Cortex of kidney (tissue), 1 donor: ENCODE data around the gene HSD17B12.
"Not testable (repeated sequence)": the region's sequence is repeated elsewhere in the genome, so short reads cannot be mapped to it uniquely, and the experiment has no call there.

Source experiments
- DNase-seq: peaks from one replicate; lab custom pipeline; 2025; lab: John Stamatoyannopoulos, UW

HSD17B12 gene

GRCh38 chr11:43680521-43681400 lies at the start of gene HSD17B12:
Gene HSD17B12, plus strand, starts transcription at chr11:43680738. Its CDS starts 90 bp downstream, at chr11:43680828.
- peak; percentile 41 for DNase-seq

DNA sequence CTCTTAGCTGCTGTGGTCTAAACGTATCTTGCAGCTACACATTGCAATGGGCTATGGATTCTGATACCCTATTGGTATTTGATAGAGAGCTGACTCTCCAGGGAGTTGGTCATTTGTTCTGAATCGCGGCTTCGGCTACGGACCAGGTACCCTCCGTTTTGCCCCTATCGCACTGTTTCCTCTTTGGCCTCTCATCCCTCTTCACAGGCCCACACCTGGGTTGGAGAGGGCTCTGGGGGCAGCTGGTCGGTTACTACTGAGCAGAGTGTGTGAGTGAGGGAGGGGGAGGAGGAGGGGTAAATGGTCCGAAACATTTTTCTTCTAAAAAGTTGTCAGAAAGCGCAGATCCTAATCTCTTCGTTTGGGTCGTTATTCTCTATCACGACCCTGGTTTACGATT lies 48.8 kb upstream of the HSD17B12 start:
- no peak for DNase-seq

DNA sequence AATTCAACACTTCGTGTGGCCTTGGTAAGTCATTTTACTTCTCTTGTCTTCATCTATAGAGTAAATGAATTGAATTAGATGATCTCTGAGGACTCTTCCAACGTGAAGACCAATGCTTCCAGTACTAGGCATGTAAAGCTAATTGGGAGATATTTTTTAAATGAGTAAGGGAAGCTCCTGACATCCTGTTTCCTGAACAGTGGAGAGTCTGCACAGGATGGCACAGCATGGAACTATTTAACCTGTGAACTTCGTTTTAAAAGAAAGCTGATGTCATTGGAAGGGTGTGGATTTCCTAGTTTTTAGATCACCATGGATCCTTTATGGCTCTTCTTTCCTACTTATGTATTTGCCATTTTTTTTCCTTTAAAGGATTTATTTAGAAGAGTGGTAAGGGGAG lies 48.4 kb upstream of the HSD17B12 start:
- no peak for DNase-seq

GRCh38 chr11:43638717-43639116 lies 41.8 kb upstream of the HSD17B12 start:
- no peak for DNase-seq

DNA sequence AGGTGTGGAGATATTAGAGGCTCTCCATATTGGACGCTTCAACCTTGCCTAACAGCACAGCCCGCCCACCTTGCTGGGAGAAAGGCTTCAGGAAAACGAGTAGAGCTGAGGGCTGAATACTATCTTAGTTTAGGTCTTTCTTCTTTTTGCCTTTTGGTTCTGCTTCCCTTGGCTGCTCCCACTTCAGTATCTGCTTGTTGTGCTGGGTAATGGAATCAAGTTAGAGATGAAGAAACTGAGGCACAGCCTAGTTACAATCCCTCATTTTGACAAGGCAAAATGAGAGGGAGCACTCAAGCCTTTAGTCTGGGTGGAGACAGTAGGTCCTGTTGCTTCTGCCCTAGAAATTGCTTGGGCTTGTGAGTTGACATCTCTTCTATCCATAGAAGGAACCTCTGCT lies 41.3 kb upstream of the HSD17B12 start:
- DNase-seq, result no peak

DNA sequence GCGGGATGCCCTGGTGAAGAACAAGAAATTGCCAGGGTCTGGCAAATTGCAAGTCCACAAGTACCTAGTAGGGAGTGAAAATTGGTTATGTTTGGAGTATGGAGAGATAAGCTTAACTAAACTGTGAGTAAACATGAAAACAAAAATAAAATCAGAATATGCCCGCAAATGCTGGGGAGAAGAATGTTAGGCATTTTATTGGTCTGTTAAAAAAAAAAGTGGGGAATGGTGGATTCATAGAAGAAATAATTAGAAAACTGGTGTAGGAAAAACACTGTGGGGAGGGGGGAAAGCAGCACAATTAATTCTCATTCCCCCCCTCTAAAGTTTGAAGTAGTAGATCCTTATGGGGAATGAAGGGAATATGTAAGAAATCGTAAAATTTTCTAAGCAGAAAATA lies 40.6 kb upstream of the HSD17B12 start:
- DNase-seq, result no peak

GRCh38 chr11:43643898-43644620 lies 36.5 kb upstream of the HSD17B12 start:
- peak; percentile 64 for DNase-seq

DNA sequence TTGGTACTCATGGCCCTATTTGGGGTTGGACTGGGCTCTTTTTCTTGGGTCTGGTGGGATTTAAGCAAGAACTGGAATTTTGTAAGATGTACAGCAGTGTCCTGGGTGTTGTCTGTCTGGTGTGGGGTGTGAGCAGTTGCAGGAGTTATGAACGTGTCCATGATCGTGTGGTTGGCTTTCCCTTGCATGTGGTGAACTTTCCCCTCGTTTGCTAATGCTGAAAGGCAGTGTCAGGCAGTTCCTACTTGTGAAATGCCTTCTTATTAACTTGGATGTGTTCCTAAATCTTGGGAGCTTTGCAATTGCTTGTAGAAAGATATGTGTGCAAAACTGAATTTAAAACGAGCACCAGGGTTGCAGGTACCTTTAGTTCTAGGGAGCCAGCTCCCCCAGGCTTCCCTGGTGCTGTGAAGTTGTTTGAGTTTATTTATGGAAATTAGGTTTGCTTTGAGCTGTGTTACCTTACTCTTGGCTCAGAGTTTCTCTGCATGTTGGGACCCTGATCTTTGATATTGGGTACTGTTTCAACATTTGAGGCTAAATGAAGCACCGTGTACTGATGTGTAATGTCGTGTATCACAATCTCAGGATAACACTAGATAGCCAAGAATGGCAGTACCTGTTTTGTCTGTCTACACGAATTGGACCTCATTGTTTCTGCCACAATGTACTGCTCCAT lies 35.8 kb upstream of the HSD17B12 start:
- DNase-seq, result no peak

- no peak for DNase-seq
Observed at GRCh38 chr11:43646767-43647166, 33.8 kb upstream of the HSD17B12 start.

GRCh38 chr11:43648888-43649287 lies 31.6 kb upstream of the HSD17B12 start:
- DNase-seq, result no peak

DNA sequence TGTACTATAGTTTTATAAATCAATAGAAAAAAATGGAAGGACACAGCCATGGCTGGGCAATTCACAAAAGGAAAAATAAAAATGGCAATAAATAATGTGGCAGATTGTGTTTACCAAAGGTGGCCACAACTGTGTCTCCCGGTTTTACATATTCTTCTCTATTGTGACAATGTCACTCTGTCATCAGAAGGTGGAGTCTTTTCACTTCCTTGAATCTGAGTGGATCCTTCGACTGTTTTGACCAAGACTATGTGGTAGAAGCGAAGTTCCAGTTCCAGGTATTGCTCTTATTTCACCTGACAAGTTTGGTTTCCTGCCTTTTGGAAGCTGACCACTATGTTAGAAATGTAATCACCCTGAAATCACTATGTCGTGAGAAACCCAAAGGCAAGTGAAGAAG lies 31.0 kb upstream of the HSD17B12 start:
- no peak for DNase-seq

GRCh38 chr11:43649921-43650320 lies 30.6 kb upstream of the HSD17B12 start:
- DNase-seq, result no peak

- DNase-seq, result not testable (repeated sequence)
Observed at GRCh38 chr11:43663018-43663417, 17.5 kb upstream of the HSD17B12 start.

DNA sequence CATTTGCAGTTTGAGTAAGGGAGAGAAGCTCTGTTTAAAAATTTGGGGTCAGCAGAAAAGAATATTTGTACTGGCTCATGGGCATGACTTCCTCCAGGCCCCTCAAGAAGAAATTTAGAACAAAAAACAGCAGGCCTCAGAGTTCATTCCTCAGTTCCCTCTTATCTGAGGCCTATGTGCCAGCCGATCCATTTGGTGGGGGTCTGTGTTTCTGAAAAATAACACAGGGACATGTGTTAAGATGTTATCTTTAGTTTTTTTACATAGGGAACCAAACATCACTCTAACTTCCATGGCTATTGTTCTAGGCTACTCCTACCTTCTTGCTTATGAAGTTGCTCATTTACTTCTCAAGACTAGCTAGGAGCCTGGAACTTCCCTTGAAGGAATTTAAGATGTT lies 16.2 kb upstream of the HSD17B12 start:
- DNase-seq, result no peak

DNA sequence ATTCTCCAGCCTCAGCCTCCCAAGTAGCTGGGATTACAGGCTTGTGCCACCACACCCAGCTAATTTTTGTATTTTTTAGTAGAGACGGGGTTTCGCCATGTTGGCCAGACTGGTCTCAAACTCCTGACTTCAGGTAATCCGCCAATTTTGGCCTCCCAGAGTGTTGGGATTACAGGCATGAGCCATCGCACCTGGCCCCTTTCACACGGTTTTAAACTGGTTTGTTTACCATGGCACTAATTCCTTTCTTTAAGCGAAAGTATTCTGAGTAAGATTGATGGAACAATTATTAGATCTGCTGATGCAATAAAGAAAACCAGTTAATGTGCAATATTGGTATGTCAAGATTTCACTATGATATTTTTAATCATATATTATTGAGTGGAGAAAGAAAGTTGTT lies 9.3 kb upstream of the HSD17B12 start:
- DNase-seq, result not testable (repeated sequence)

GRCh38 chr11:43674560-43674959 lies 6.0 kb upstream of the HSD17B12 start:
- DNase-seq, result no peak

GRCh38 chr11:43676933-43677332 lies 3.6 kb upstream of the HSD17B12 start:
- no peak for DNase-seq

GRCh38 chr11:43681401-43681942 lies 934 bp downstream of the HSD17B12 start:
- no peak for DNase-seq

- not testable (repeated sequence) for DNase-seq
Observed at GRCh38 chr11:43682081-43682480, 1.5 kb downstream of the HSD17B12 start.

DNA sequence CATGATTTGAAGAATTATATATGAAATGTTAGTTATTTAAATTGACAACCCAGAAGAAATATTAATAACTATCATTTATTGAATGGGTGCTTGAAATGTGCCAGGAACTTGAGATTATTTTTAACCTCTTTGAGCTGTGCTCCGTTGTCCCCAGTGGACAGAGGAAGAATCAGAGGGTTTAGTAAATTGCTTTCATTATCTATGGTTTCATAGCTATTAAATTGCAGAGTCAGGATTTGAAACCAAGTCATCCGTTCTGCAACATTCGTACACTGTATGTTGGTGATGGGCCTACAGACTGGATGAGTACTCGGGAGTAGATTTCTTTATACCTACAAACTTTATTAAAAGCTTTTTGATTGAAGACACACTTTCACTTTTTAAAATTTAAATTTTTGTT lies 4.9 kb downstream of the HSD17B12 start:
- no peak for DNase-seq

- DNase-seq, result no peak
Observed at GRCh38 chr11:43686207-43686606, 5.7 kb downstream of the HSD17B12 start.

DNA sequence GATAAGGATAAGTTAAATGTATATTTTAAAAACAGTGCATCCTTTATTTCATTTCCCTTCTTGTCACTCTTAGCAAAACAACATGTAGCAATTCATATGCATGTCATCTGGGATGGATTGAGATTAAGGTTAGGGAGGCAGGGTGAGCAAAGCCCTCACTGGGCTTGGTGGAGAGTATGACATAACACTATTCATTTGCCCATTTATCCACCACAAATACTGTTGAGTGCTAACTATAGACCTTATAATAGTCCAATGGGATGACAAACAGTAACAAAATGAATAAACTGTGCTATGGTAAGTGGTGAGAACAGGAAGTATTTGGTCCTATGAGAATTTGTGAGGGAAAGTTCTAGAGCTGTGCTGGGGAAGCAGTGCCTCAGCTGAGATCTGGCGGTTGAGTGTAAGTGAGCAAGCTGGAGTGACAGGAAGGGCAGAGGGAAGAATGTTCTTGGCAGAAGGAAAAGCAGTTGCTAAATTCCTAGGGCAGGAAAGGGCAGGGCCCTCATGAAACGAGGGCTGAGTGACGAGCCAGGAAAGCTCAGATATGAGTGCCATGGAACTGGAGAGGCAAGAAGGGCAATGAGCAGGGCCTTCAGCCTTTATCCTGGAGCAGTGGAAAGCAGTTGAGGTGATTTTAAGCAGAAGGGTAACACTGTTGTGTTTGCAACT lies 6.7 kb downstream of the HSD17B12 start:
- no peak for DNase-seq
